Inferior parietal cortex (tissue), 1 donor: Measurements from ENCODE around the gene OXGR1.
"Not testable (repeated sequence)": the region's sequence is repeated elsewhere in the genome, so short reads cannot be mapped to it uniquely, and the experiment has no call there.

Experiments
- DNase-seq: peaks from one replicate; pipeline ENCODE4 v3.0.0-alpha.2; 2016; ENCODE audit errors: extremely low spot score

Gene OXGR1

GRCh38 chr13:97005625-97006262 lies 11.5 kb upstream of the OXGR1 start:
- no peak for DNase-seq

- DNase-seq, result no peak
Measured at GRCh38 chr13:97004886-97005285, 10.6 kb upstream of the OXGR1 start.

GRCh38 chr13:97004096-97004876 lies 10.0 kb upstream of the OXGR1 start:
- DNase-seq, result no peak

DNA sequence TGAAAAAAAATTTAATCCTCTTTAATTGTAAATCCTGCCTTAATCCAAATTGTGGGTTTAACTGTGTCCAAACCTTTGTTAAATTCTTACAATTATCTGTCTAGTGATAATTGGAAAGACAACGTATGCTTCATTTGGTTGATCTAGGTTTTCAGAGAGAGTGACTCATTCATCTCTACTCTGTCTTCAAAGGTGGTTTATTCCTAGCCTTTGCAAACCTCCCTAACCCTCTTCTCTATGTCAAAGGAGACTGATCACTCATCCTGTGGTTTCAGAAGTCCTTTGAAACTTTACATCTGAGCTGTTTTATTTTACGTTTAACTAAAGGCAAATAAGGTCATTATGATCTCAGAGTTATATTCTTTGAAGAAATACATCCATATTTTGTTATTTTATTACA lies 8.8 kb upstream of the OXGR1 start:
- DNase-seq, result no peak

DNA sequence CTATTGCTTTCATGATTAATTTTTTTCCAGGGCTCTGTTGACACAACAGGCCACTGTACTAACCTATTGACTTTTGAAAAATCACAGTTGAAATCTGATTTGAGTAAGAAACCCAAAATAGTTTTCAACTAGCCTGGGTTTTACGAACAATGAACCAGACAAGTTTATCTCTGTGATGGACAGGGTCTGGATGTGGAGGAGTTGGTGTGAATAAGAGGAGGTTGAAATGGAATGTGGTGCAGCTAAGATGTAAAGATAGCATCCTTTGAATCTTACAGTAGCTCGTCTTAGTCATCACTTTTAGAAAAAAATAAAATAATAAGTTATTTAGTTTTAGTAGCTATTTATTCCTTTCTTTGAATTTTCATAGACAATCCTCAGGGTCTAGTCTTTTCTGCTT lies 8.3 kb upstream of the OXGR1 start:
- no peak for DNase-seq

GRCh38 chr13:97001636-97002035 lies 7.4 kb upstream of the OXGR1 start:
- DNase-seq, result no peak

DNA sequence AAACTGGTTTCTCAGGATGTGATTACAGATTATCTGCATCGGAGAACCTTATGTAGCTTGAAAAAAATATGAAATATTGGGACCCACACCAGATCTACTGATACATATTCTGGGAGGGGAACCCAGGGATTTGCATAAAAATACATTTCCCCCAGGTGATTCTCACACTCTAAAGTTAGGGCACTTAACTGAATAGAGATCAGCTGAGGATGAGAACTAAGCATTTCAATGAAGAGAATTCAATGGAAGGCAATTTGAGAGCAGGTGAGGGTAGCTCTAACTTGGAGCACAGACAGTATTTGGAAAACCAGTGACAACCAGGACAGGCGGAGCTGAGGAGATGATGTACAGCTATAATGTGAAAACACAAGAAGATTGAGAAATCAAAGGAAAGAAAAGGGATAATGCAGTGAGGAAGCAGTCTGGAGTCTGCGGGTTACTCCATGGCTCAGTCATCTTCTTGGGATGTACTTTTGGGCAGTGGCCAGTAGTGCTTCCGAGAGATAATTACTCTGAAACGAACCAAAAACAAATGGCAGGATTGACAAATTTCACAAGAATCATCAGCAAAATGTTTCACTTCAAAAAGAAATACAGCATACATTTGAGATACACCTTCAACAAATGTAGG lies 6.1 kb upstream of the OXGR1 start:
- no peak for DNase-seq

- no peak for DNase-seq
Measured at GRCh38 chr13:96999091-96999490, 4.8 kb upstream of the OXGR1 start.

GRCh38 chr13:96998051-96998450 lies 3.8 kb upstream of the OXGR1 start:
- no peak for DNase-seq

DNA sequence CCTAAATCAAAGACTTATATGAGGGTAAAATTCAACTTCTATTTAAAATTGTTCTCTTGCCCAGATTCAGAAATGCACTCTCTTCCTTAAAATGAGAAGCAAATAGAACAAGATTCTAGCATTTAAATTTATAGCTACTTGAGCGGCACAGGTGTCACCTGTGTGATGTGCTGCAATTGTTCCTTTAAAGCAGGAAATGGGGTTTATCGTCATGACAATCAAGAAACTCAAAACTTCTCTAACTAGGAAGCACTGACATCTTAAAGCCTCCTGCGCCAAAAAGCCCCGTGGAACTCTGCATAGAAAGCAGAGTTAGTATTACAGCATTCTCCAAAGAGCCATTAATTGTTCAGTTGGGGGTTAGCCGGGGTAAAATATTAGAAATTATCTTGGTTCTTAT lies 2.6 kb upstream of the OXGR1 start:
- no peak for DNase-seq

DNA sequence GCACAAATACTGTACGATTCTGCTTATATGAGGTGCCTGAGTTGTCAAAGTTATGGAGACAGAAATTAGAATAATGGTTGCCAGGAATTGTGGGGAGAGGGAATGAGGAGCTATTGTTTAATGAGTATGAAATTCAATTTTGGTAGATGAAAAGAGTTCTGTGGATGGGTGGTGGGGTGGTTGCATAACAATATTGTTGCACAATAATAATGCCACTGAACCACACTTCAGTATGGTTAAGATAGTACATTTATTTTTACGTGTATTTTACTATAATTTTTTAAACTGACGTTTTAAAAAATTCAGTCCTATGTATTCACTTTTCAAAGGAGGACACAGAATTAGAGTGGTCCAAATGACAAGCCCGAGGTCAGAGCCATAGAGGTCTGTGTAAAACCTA lies 1.8 kb upstream of the OXGR1 start:
- no peak for DNase-seq

DNA sequence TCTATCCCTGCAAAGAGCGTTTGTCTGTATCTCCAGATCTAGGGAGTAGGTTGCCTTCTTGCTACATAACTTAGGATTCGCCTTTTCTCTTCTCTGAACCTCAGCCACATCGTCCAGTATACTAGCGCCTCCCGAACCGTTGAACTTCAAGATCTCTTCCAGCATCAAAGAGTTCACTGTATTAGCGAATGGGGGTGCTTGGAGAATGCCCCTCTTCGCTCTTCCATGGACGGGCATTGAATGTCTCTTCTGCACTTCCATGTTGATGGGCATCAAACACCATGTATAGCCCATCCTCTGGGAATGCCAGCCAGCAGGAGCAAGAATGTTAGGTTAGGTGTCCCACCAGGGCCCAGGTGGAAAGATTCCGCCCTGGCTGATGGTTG lies 575 bp upstream of the OXGR1 start:
- DNase-seq, result no peak

- DNase-seq, result no peak
Measured at GRCh38 chr13:96993634-96994016, 651 bp downstream of the OXGR1 start.

DNA sequence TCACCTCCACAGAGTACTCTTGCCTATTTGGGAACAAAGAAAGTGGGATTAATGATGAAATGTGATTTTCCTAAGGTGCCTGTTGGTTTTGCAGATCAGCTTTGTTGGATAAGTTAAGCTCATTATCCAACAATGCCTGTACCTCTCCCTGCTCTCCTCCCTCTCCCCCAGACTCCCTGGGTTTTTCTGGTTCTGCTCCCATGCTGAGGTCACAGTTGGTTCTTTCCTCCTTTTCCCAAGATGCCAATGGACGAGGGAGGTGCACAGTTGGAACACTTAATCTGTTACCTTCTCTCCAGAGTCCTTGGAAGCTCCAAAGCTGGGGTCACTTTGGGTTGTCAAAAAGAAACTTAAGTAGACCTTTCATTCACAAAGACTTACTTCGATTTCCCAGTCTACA lies 1.6 kb downstream of the OXGR1 start:
- DNase-seq, result no peak

DNA sequence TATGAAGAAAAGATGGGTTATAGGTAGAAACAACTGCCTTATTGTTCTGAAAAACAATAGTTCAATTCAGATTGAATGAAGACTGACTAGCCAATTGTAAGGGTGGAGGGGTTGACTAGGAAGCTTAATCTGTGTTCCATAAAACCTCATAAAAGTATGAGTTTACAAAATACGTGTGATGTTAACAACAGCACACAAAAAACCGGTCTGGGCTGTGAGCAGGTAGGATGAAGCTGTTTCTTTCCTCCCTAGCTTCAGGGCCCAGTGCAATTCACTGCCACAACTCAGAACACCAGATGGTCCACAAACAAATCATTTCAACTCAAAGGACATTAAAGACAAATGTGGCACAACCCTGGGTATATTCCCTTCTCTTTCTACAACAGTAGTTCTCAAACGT lies 3.2 kb downstream of the OXGR1 start:
- no peak for DNase-seq

- DNase-seq, result no peak
Measured at GRCh38 chr13:96988441-96988840, 5.8 kb downstream of the OXGR1 start.

- DNase-seq, result no peak
Measured at GRCh38 chr13:96984051-96984508, 10.2 kb downstream of the OXGR1 start.

DNA sequence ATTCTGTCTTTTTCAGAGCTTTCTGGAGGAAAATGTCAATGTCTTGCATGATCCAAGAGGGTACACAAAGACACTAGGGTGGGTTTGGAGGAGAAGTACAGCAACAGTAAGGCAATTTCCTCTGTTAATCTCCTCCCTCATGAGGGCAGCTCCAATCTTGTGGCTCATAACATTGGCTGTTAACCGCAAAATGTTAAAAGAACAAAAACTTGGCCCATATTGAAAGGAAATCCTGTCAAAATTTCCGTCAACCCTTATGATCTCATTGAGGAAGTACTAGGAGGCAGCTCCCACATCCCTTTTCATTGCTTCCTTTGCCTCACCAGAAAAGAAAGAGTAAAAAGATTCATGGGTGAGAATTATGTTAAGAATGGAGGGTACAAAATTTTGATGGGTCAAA lies 11.6 kb downstream of the OXGR1 start:
- no peak for DNase-seq

GRCh38 chr13:96979861-96980260 lies 14.4 kb downstream of the OXGR1 start:
- DNase-seq, result not testable (repeated sequence)

DNA sequence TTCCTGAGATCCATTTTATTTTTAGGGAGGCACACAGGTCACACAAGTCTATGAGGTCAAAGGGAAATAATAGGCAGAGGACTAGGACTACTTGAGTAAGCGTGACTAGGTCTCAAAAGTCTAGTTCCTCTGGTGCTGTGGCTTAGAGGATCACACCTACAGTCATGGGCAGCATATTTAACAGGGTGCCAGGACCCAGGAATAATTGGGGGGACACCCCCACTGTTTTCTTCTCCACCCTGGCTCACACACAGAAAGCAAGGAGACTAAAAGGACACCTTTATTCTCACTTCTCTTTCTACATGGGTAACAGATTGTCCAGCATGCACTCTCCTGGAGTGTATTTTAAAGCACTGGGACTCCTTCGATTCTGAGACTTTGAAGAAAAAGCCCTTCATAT lies 26.2 kb downstream of the OXGR1 start:
- DNase-seq, result no peak

GRCh38 chr13:96967248-96967745 lies 27.0 kb downstream of the OXGR1 start:
- DNase-seq, result no peak

DNA sequence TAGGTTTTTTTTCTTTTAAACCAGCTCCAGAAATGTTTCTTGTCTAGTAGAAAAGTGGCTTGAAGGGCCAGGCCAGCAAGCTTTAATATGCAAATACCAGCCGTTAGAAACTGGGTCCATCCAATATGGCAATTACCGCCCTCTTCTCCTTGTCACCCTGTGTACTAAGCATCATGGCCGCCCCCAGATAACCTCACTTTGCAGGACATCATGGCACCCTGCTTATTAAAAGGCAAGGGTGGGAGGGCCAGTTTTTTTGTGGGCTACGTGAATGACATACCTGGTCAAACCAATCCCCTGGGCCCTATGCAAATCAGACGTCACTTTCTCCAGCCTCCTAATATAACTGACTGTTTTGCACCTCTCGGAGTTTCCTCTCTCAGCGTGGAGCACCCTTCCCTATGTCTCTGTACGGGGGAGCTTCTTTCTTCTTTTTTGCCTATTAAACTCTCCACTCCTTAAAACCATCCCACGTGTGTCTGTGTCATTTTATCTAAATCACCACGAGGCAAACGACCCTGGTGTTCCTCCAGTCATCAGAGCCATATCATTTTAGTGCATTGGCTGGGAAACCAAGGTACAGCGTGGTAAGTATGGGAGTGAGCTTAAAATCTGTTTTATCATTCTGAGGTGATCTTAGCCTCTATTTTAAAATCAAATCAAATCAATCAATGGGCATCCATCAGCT lies 27.7 kb downstream of the OXGR1 start:
- no peak for DNase-seq
